HFFc6 (cell line): ENCODE results near the gene CTBP1. TPM values are rescaled to one million over a fixed set of nuclear protein-coding genes. Genes with fewer than 3 reads are reported as not detected.

ENCODE experiments used
- DNase-seq: peaks from one replicate; pipeline ENCODE4 v3.0.0-alpha.2; 2018
- H3K27ac Mint-ChIP-seq: 2 replicates; pipeline ENCODE4 v1.8.0; 2020; ENCODE audit warnings: mild to moderate bottlenecking, mixed read lengths
- H3K27me3 Mint-ChIP-seq: 2 replicates; pipeline ENCODE4 v1.8.0; 2021; ENCODE audit warnings: mild to moderate bottlenecking, moderate library complexity, mixed read lengths; ENCODE audit not compliant: insufficient read depth
- H3K36me3 Mint-ChIP-seq: 2 replicates; pipeline ENCODE4 v1.8.0; 2021; ENCODE audit warnings: low read depth, mixed read lengths
- H3K4me1 Mint-ChIP-seq: 2 replicates; pipeline ENCODE4 v1.8.0; 2020; ENCODE audit warnings: low read depth, mixed read lengths
- H3K4me3 Mint-ChIP-seq: 2 replicates; pipeline ENCODE4 v1.8.0; 2020; ENCODE audit warnings: mild to moderate bottlenecking, moderate library complexity, mixed read lengths
- H3K9me3 Mint-ChIP-seq: 2 replicates; pipeline ENCODE4 v1.8.0; 2020; ENCODE audit warnings: mild to moderate bottlenecking, mixed read lengths
- CTCF ChIP-seq: fragments of 200-600 bp; sonication (generic); IDR thresholded peaks from 2 replicates; pipeline ENCODE4 v1.5.0; 2021; ENCODE audit warnings: antibody characterized with exemption, mild to moderate bottlenecking
- total RNA-seq, 6 experiments: library from RNA; stranded (reverse); fragmentation: NEBNext Ultra II Directional; extraction: Animal tissue kit (Norgen Biotek cat#: 25700); gene quantifications; 2 replicates in 1 of 6; 3 replicates in 5 of 6; pipeline ENCODE4 v1.2.3, GENCODE V29; 2021

Gene CTBP1
- total RNA-seq, 6 experiments from 2014 or later, result 109 to 126 (median 114) TPM

- DNase-seq, result peak; percentile 32
- Mint-ChIP-seq H3K9me3 (no peaks in the 10 kb centered on the region), H3K27me3 (peaks cover 5% of the 10 kb centered on the region), H3K36me3 (no peaks in the 10 kb centered on the region), H3K27ac (no peak overlapping the region), H3K4me3 (no peak overlapping the region), H3K4me1 (peaks cover 6% of the 10 kb centered on the region)
- peak; percentile 57 for TF ChIP-seq CTCF
These were observed 29.0 kb upstream of the CTBP1 start for GRCh38 chr4:1277667-1278665.

GRCh38 chr4:1276984-1277383 lies 28.1 kb upstream of the CTBP1 start:
- TF ChIP-seq CTCF, result no peak
- peaks cover 5% of the 10 kb centered on the region for H3K27me3 Mint-ChIP-seq
- H3K9me3 Mint-ChIP-seq, result no peaks in the 10 kb centered on the region

GRCh38 chr4:1274871-1275270 lies 25.9 kb upstream of the CTBP1 start:
- DNase-seq, result no peak
- Mint-ChIP-seq H3K36me3 (0 out of 2 replicates have a peak, but pooled peaks cover 4% of the 10 kb centered on the region), H3K9me3 (no peaks in the 10 kb centered on the region), H3K4me1 (peaks cover 6% of the 10 kb centered on the region), H3K27me3 (peaks cover 2% of the 10 kb centered on the region), H3K4me3 (no peak overlapping the region), H3K27ac (no peak overlapping the region)
- TF ChIP-seq CTCF, result no peak

More at GRCh38 chr4:1276984-1277383, 28.1 kb upstream of the CTBP1 start:
- Mint-ChIP-seq H3K27ac (no peak overlapping the region), H3K36me3 (no peaks in the 10 kb centered on the region), H3K4me1 (peaks cover 6% of the 10 kb centered on the region), H3K4me3 (no peak overlapping the region)
- DNase-seq, result no peak

- H3K36me3 Mint-ChIP-seq, result 0 out of 2 replicates have a peak, but pooled peaks cover 4% of the 10 kb centered on the region
- no peak overlapping the region for H3K27ac Mint-ChIP-seq
- peaks cover 7% of the 10 kb centered on the region; the same call in 1 of the 2 replicates for H3K9me3 Mint-ChIP-seq
- H3K4me3 Mint-ChIP-seq, result no peak overlapping the region
- DNase-seq, result no peak
- H3K4me1 Mint-ChIP-seq, result no peaks in the 10 kb centered on the region; the same call in 1 of the 2 replicates
- H3K27me3 Mint-ChIP-seq, result no peaks in the 10 kb centered on the region; the same call in 1 of the 2 replicates
- no peak for TF ChIP-seq CTCF
These were observed 22.8 kb upstream of the CTBP1 start for GRCh38 chr4:1271686-1272085.

- DNase-seq, result no peak
- Mint-ChIP-seq H3K27ac (no peak overlapping the region), H3K4me1 (no peaks in the 10 kb centered on the region), H3K9me3 (peaks cover 7% of the 10 kb centered on the region; the same call in 1 of the 2 replicates), H3K4me3 (no peak overlapping the region), H3K36me3 (0 out of 2 replicates have a peak, but pooled peaks cover 4% of the 10 kb centered on the region), H3K27me3 (peaks cover 2% of the 10 kb centered on the region)
- TF ChIP-seq CTCF, result no peak
These were observed 20.3 kb upstream of the CTBP1 start for GRCh38 chr4:1269209-1269608.
